ENCODE data around the gene KCNJ5.

The KCNJ5 gene

DNA sequence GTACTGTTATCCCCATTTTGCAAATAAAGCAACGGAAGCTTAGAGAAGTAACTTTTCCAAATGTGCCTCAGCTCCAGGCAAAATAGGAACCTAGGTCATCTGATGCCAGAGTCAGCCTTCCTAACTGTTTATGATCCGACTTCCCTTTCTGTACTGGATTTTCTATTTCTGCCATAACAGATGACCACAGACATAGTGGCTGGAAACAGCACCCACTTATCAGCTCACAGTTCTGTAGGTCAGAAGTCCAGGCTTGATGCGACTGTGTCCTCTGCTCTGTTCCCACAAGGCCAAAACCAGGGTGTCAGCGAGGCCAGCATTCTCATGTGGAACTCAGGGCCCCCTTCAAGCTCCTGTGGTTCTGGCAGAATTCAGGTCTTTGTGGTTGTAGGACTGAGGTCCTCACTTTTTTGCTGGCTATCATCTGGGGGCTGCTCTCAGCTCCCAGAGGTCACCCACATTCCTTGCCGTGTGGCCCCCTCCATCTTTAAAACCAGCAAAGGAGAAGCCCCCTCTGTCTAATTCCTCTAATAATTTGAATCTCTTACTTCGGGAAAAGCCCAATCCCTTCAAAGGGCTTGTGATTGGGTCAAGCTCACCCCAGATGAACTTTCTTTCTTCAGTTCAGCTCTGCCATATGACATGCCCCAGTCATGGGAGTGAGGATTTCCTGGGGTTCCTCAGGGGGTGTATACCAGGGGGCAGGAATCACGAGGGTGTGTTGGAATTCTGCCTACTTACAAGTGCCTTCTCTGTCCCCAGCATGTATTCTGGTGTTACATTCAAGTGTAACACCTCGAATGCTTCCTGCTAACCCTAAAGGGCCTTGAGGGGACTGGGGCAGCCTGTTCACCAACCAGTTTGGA is 15.3 kb downstream of the KCNJ5 start:
- TF ChIP-seq CTCF (IDR thresholded peaks at IDR 0.05; ENCODE audit: extremely low read depth, missing control alignments) = no peak
- no peak for DNase-seq (ENCODE audit: low spot score)

GRCh38 chr11:128907585-128907984 is 16.4 kb downstream of the KCNJ5 start:
- no peak for DNase-seq (ENCODE audit: low spot score)

GRCh38 chr11:128908391-128909246 is 17.5 kb downstream of the KCNJ5 start:
- no peak for TF ChIP-seq CTCF (IDR thresholded peaks at IDR 0.05; ENCODE audit: extremely low read depth, missing control alignments)
- no peak for DNase-seq (ENCODE audit: low spot score)

More at GRCh38 chr11:128907585-128907984, 16.4 kb downstream of the KCNJ5 start:
- TF ChIP-seq CTCF (IDR thresholded peaks at IDR 0.05; ENCODE audit: extremely low read depth, missing control alignments) = no peak

GRCh38 chr11:128909438-128910125 is 18.4 kb downstream of the KCNJ5 start:
- no peak for TF ChIP-seq CTCF (IDR thresholded peaks at IDR 0.05; ENCODE audit: extremely low read depth, missing control alignments)
- no peak for DNase-seq (ENCODE audit: low spot score)

DNA sequence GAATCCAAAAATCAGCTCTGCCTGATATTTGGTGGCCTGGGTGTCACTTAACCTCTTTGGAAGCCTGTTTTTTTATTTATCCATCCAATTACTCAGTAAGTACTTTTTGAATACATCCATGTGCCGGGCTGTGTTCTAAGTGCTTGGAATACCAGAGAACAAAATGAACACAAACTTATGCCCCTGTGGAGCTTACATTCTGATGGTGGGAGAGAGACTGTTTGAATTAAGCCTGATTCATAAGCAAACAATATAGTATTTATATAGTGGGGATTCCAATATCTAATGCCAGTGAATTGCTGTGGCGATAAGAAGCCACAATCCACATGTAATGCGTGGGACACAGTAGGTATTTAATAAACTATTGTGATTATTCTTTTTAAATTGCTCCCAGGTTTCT is 19.4 kb downstream of the KCNJ5 start:
- no peak for DNase-seq (ENCODE audit: low spot score)
- no peak for TF ChIP-seq CTCF (IDR thresholded peaks at IDR 0.05; ENCODE audit: extremely low read depth, missing control alignments)

DNA sequence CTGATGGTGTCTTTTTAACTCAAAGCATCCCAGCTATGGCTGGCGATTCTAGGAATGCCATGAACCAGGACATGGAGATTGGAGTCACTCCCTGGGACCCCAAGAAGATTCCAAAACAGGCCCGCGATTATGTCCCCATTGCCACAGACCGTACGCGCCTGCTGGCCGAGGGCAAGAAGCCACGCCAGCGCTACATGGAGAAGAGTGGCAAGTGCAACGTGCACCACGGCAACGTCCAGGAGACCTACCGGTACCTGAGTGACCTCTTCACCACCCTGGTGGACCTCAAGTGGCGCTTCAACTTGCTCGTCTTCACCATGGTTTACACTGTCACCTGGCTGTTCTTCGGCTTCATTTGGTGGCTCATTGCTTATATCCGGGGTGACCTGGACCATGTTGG is 20.1 kb downstream of the KCNJ5 start:
- no peak for DNase-seq (ENCODE audit: low spot score)
- no peak for TF ChIP-seq CTCF (IDR thresholded peaks at IDR 0.05; ENCODE audit: extremely low read depth, missing control alignments)

All from GM20000 (cell line).